Measurements from ENCODE around the gene DNAH17.

The DNAH17 gene

GRCh38 chr17:78573955-78574354, 3.2 kb downstream of the DNAH17 start:
- DNase-seq = no peak

GRCh38 chr17:78572239-78573205, 4.7 kb downstream of the DNAH17 start:
- no peak for DNase-seq

- no peak for DNase-seq
Observed at GRCh38 chr17:78571329-78571728, 5.9 kb downstream of the DNAH17 start.

DNA sequence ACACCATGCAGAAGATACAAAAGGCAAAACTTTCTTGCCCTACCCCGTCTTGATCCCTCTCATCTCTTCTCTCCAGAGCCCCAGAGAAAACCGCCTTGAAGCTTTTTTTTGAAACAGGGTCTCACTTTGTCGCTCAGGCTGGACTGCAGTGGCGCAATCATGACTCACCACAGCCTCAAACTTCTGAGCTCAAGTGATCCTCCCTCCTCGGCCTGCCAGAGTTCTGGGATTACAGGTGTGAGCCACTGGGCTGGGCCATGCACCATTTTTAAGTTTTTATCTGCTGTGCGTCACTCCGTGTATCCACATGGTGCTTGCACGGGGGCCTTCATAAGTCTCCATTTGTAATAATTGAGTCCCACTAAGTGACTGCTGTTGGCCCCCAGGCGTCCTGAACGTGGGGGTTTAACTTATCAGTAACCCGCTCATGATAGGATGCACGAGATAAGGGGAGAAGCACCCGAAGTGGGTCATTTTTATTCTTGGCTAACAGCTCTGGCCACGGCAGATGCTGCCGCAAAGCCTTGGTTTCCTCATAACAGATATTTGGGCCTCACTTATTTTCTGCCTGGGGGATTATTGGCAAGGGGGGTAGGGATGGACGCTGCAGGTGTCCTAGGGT, 8.6 kb downstream of the DNAH17 start:
- no peak for DNase-seq

GRCh38 chr17:78567991-78568390, 9.2 kb downstream of the DNAH17 start:
- DNase-seq = no peak

DNA sequence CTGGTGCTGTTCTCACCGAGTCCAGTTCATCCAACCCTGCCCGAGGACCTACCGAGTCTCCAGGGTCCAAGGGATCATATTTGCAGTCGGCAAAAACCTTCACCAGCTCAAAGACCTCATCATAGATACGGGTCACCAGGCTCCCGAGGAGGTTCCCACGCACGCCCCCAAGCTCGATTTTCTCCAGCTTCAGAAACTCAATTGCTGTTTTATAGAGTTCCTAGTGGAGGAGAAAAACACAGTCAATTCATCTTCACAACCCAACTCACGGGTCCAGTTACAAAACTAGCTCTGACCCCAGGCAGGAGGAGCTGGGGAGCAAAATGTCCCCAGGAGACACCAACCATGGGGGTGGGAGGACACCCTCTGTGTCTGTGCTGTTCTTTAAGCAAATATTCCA, 10.2 kb downstream of the DNAH17 start:
- DNase-seq = no peak

GRCh38 chr17:78563189-78564145, 13.7 kb downstream of the DNAH17 start:
- no peak for DNase-seq

- no peak for DNase-seq
Observed at GRCh38 chr17:78562734-78563133, 14.5 kb downstream of the DNAH17 start.

DNA sequence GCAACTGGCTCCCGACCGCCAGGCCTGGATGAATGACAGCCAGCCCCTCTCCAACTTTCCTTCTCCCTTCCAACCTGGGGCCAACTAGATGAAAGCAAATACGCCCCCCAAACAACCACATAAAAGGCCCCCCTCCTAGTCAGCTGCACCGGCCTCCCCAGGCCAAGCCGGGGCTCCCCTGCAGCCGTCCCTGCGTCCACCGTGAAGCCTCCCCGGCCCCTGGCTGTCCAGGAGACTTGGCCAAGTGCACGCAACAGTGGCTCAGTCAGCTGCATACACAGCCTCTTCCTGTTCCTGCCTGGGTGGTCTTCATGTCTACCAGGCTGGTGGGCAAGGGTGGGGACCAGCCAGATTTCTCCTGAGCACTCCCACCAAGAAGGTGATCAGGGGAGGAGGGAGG, 16.0 kb downstream of the DNAH17 start:
- no peak for DNase-seq

GRCh38 chr17:78560731-78561130, 16.5 kb downstream of the DNAH17 start:
- no peak for DNase-seq

DNA sequence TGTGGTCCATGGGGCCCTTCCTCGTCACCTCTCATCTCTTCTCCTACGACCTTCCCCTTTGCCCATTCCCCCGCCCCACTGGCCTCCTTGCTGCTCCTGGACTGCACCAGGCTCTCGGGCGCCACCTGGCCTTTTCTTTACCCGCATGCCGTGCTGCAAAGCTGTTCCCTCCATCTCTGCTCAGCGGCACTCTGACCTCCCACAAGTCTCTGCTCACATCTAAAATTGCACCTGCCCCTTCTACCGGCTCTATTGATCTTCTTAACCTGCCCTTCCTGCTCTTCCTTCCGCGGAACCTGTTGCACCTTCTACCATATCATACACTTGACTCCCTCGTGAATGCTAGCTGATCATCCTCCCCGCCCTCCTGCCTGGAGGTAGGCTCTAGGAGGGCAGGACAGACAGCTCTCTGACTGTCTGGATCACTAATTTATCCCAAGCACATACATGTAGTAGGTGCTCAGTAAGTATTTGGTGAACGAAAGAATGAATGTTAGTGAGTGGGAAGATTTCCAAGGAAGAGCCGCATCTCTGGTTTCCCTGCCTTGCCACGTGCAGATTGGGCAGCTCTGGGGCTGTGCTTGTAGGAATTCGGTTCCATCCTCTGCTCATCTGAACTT, 17.3 kb downstream of the DNAH17 start:
- no peak for DNase-seq

DNA sequence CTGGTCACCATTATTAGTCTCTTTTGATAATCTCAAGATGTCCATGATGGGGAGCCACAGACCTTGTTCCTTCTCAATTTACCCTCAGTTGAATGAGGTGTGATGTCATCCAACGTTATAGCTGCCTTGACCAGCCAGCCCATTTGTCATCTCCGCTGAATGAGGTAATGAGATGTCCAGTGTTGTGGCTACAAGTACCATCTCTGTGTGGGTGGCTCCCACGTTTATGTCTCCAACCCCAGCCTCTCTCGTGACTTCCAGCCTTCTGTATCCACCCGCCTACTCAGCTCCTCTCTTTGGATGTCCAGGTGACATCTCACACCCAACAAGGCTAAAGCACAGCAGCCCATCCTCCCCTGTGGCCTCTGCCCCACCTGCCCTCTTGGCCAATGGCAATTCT, 18.2 kb downstream of the DNAH17 start:
- no peak for DNase-seq

DNA sequence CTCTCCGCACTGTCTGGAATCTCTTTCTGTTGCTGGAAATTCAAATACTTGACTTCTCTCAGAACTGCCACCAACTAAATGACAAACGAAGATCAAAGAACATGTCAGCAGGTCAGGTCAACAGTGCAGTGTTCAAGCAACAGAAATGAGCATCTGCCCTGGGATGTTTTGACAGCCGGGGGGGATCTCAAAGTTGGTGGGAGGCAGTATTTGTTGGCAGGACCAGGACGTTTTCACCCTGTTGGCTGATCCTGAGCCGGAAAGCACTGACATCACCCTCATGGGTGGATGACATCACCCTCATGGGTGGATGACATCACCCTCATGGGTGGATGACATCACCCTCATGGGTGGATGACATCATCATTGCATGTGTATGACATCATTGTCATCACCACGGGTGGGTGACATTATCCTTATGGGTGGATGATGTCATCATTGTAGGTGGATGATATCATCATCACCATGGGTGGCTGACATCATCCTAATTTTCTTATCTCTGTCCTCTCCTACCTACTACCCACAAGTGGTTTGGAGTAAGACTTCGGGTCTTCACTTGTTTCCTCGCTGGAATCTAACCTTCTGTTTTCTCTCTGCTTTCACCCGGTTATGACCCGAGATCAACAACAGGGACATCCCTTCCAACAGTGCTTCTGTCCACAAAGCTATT, 18.9 kb downstream of the DNAH17 start:
- peak in 1 of 2 donors; percentile 23 for DNase-seq

DNA sequence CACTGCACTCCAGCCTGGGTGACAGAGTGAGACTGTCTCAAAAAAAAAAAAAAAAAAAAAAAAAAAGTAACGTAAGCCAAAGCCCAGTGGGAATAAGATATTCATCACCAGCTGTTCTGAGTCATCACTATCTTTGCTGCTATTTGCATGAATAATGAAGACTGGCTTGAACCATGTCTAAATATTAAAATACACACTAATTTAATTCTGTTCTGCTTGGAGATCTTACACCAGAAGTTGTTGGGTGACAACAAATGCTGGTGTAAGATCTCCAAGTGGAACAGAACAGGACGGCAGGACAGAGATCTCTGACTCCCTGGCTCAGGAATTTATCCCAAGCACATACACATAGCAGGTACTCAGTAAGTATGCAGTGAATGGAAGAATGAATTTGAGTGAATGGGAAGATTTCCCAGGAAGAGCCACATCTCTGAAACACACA, 19.6 kb downstream of the DNAH17 start:
- no peak for DNase-seq

DNA sequence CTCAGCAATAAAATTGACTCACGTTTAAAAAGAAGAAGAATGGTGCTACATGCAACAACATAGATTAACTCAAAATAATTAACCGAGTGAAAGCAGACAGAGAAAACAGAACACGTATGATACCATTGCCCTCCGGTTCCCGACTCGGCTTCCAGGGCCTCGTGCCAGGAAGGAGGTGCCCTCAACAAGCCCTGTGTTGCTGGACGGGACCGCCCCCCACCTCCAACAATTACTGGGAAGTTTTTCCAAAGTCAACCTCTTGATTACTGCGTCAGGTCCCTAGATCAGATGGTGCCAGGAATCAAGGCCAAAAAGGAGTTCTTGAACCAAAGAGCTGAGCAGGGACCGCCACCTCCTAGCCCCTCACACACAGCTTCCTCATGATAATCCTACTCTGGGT, 20.4 kb downstream of the DNAH17 start:
- DNase-seq = no peak

- DNase-seq = no peak
Observed at GRCh38 chr17:78555746-78556401, 21.3 kb downstream of the DNAH17 start.

- DNase-seq = no peak
Observed at GRCh38 chr17:78550464-78550863, 26.7 kb downstream of the DNAH17 start.

DNA sequence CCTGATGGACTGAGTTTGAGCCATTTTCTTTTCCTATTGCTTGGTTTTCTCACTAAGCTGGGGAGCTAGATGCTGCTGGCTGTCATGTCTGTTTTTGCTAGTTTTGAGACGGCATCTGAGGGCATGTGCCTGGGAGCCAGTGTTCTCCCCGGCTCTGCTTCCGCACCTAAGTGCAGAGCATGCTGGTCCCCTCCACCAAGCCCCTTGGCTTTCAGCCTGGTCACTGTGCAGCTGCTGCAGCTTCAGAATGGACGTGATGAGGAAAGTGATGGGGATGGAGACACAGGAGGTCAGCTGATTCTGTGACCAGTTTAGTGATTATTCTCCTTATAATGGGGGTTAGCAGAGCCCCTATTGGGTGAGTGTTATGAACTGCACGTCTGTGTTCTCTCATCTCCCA, 28.5 kb downstream of the DNAH17 start:
- no peak for DNase-seq

DNA sequence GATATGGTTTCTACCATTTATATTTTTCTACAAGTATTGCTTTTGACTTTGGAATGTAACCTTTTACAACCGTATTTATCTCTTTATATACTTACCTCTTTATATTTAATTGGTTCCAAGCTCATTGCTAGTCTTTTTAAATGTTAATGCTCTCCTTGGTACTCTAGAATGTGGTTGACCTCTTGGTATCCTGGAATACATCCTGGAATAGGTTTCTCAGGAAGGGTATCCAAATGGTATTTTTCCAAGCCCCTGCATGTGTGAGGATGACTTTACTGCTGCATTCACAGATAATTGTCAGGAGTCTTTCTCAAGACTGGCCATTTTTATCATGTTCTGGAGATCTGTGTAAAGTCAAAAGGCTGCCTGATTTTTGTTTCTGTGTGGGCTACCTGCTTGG, 30.2 kb downstream of the DNAH17 start:
- no peak for DNase-seq

GRCh38 chr17:78546476-78546875, 30.7 kb downstream of the DNAH17 start:
- DNase-seq = no peak
